Anterior cingulate cortex (tissue), 58 donors: ENCODE results near the gene TFEB.

Experiments
- DNase-seq, 58 donors: peaks; one replicate each; lab custom pipeline; 2025; lab: John Stamatoyannopoulos, UW

Gene TFEB

DNA sequence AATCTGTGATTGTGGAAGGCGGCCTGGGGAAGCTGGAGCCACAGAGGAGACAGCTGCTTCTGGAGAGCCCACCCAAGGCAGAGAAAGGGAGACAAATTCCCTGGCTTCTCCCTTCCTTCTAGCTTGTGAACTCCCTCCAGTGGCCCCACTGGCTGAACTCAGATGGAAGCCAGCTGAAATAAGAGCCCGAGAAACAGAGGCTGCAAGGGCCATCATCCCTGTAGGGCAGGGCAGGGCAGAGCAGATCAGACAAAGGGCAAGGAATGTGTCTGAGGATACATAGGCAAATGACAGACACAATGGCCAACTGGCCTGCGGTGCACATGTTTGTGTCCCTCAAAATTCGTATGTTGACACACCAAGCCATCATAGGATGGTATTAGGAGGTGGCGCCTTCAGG, 71.8 kb downstream of the TFEB start:
- no peak for DNase-seq

DNA sequence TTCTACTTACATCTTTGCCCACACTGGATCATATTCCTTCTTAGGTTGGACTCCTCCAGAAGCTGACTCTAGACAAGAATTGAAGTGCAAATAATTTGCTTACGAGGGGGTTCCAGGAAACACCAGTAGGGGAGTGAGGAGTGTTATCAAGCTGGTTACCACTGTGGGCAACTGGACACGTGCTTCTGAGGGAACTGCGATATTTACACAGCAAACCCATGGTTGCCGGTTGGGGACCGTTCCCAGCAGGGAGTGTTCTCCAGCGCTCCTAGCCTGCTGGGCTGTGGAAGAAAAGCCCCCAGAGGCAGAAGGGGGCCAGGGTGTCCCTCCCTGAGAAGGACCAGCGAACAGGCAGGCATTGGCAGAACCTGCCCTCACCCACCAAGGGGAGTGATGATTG, 75.5 kb downstream of the TFEB start:
- no peak for DNase-seq

DNA sequence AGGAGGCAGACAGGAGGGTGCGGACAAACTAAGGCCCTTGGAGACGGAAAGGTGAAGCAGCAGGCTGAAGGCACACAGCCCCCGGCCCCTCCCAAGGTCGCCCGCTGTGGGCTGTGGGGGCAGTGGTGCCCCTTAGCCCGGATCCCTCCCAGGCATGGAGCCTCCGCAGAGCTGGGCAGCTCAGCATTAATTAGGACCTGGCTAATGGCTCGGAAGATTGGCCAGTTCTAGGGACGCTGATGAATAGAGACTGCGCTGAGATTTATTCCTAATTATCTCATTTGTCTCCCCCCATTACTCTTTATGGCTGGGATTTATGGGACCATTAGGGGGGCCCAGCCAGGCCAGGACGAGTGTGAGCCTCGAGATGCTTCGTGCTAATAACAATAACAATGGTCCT, 76.8 kb downstream of the TFEB start:
- DNase-seq: no peak

DNA sequence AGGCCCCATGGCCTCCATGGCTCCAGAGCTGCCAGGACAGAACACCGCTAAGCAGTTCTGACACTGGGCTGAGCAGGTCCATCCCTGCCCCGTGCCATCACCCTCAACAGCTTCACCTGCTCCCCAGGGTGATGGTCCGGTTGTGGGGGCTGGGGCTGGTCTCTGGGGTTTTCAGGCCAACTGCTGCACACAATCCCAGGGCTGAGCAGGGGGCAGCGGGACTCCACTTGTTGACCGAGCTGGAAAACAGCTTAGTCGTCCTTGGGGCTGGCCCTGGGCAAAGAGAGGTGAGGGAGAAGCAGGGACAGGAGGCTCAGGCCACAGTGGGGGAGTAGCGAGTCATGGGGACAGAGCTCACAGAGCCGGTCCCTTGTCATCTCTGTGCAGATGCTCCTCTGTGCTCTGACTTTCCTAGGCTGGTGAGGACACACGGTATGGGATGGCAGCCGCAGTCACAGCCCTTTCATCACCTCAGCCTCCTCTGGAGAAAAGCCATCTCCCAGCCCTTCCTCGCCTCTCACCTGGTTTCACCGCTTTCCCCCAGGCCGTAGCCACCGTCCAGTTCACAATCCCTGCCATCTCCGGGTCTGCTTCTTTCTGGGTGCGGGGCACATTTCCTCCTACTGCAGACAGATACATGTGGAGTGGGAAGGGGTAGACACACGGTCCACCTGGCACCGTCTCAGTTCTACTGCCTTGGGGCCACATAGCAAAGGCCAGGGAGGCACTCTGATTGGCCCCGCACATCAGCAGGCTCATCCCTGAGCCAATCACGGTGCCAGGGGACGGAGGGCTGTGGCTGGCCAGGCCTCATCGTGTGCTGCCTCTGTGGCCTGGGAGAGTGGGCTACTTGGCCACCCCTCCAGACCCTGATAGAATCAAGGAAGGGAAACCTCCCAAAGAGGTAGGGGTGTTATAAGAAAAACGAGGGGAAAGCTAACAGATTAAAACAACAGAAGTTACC, 78.0 kb downstream of the TFEB start:
- DNase-seq: no peak

DNA sequence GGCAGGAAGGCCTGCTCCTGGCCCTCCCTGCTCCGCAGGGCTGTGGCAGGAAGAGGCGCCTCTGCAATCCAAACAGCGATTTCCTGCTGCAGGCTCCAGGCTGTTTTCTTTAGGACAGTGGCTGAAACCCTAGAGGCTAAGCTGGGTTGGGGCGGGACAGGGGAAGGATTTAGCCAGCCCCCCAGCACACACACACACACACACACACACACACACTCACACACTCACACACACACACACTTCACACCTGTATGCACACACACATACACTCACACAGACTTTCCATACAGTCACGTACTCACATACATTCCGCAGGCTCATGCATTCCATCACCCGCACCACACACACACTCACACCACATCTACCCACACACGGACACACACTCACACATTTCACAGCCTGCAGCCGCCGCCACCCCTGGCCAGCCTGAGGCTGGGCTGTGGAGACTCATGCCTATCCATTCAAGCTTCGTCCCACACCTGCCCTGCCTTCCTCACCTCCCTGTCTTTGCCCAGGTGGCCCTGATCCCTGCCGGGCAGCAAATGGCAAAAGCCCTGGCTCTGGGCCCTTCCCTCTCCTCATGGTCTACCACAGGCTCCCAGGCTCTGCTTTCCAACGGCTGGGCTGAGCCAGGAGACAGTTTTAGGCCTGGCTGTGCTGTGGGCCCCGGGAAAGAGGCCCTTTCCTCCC, 79.3 kb downstream of the TFEB start:
- no peak for DNase-seq

DNA sequence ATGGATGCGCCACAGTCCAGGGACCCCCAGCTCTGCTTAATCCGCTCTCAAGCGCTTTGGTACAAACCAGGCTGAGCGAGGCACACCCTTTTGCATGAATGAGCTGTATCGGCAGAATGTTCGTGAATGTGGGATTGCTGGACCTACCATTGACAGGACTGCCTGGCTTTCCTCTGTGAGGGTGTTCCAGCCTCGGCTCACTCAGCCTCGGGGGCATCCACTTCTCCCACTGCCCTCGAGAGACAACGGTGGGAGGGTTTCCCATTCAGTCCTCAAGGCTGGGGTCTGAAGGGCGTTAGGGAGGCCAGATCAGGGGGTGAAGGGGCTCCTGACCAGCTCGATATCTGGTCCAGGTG, 79.8 kb downstream of the TFEB start:
- DNase-seq: no peak

DNA sequence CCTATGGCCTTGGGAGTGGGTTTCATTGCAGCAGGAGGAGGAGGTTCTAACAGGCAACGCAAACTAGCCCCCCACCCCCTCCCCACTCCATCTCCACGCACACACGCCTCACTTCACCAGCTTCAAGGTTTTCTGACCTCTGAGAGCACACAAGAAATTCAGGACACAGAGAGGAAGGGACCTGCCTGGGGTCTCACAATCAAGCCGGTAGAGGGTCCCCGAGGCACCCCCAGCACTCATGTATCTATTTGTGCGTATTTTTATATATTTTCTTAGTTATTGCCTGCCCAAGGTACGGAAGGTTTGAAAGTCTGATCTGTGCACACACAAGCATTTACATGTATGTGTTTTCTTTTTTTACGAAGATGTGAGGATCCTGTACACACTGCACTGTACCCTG, 80.2 kb downstream of the TFEB start:
- DNase-seq: no peak

DNA sequence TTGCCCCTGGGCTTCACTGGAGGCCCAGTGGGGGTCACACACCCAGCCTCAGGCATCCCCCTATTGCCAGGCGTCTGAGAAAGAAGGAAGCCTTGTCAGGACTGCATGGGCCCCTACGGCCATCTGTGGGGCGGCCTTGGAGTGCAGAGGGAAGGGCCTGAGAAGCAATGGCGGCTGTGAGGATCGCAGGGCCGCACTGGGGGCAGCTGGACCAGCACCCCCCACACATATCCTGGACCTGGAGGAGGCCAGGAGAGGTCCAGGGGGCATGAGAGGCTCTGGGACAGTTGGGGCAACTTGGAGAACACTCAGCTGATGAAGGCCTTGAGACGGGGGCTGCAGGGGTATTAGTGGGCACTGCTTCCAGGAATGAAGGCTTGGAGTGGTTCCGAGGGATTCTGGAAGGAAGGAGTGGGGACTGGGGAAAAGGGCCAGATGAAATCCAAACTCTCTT, 80.7 kb downstream of the TFEB start:
- DNase-seq: no peak

DNA sequence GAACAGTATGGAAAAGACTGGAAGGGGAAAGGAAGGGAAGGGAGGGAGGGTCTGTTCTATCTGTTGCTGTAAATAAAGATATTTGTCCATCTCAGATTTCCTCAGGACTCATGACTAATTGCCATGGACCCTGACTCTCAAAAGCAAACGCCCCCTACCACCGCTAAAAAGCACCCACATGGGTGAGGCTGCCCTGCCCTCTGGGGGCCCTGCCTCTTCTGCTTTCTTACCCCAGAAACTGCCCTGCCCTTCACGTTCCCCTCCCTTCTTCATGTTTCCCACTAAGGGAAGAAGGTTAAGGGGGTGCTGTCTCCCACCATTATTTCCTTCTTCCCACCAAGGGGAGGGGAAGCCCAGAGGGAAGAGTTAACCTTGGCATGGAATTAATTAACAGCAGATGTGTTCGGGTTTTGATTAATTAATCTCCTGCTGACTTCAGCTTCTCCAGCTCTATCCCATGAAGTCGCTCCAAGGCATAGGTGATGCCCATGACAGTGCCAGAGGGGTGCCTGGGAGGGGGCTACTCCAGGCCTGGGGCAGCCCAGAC, 81.2 kb downstream of the TFEB start:
- no peak for DNase-seq

DNA sequence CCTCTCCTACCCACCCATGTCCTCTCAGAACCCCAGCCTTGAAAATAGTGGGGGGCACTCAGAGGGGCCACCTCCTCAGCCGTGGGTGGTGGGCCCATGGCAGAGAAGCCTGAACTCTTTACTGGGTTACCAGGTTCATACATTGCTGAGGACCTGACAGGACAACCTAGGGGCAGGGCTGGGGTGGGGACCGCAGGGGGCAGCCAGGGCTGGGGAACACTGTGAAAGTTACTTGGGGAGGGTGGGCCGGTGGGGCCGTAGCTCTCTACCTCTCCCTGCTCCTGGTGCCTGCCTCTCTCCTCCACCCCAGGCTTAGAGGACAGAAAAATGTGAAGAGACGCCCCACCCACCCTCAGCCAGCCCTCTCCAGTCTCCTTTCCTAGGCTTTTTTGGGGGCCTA, 81.7 kb downstream of the TFEB start:
- no peak for DNase-seq

DNA sequence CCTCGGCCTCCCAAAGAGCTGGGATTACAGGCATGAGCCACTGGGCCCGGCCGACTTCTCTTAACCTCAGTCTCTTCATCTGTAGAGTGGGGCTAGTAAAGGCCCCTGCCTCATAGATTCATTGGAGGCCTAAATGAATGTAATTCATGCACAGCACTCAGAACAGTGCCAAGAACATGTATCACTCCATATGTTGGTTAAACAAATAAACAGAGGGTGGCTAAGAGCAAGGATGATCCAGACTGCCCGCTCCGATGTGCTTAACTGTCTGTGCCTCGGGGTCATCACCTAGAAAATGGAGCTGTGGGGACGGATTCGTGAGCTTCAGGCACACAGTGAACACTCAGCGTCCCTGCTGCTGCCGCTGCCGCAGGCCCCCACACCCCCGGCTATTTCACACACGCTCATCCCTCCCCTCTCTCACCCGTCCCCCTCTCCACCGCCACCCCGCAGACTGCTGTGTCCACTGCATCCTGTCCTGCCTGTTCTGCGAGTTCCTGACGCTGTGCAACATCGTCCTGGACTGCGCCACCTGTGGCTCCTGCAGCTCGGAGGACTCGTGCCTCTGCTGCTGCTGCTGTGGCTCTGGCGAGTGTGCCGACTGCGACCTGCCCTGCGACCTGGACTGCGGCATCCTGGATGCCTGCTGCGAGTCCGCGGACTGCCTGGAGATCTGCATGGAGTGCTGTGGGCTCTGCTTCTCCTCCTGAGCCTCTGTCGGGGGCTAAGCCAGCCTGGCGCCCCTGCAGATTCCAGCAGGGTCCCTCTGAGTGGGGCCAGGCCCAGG, 82.3 kb downstream of the TFEB start:
- no peak for DNase-seq

DNA sequence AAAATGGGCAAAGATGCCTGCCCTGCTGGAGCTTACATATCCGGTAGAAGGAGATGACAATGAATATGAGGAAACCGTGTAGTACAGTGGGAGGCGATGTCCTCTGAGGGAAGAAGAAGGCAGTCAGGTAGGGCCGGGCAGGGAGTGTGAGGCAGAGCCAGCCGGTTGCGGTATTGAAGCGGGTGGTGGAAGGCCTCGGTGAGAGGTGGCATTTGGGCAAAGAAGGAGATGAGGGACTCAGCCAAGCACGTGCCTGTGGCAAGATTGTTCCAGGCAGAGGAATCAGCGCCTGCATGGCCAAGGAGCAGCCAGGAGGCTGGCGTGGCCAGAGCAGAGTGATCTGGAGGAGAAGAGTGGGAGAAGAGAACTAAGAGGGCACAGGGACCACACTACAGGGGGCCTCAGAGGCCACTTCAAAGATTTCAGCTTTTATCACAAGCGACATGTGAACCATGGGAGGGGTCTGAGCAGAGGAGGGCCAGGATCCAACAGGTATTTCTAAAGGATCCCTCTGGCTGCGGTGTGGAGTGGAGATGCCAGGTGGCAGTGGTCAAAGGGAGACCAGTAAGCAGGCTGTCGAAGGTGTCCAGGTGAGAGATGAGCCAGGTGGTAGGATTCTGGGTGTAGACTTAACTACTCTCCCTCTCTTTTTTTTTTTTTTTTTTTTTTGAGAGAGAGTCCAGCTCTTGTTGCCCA, 83.3 kb downstream of the TFEB start:
- DNase-seq: no peak

DNA sequence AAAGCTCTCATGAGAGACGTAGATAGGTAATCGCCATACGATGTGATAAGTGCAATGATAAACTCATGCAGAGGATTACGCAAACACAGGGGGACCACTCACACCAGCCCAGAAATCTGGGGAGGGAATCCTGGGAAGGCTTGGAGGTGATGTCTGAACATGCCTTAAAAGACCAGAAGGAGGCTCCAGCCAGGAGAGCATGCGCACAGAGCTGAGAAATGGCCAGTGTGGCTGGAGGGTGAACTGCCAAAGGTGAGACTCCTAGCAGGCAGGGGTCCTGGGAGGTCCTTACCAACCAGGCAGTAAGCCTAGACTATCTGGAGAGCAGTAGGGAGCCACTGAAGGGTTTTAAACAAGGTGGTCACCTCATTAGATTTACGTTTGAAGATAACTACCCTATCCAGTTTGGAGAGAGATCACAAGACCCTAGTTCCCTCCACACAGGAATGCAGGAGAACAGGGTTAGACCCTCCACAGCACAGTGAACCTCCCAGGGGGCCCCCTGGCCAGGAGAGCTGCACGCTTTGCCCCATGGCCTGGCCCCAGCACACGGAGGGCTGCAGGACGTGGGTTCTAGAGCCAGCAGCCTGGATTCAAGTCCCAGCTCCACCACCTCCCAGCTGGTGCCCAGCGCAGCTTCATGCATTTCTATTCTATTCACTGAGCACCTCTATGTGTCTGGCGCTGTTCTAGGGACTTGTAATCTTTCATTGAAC, 84.0 kb downstream of the TFEB start:
- no peak for DNase-seq

DNA sequence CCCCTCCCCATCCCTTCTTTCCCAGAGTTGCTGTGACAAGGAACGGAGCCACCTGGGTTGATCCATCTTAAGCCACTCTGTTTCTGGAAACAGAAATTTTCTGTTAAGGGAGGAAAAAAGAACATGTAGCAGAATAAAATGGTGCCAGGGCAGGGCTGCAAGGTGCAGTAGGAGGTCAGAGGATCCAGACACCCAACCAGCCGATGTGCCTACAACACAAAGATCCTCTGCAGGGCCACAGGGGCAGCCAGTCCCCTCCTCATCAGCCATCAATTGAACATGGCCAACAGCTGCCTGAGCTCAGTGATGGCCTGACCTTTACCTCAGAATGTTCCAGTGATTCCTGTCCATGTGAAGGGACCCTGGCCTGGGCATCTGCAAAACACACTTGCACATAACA, 85.3 kb downstream of the TFEB start:
- DNase-seq: no peak

DNA sequence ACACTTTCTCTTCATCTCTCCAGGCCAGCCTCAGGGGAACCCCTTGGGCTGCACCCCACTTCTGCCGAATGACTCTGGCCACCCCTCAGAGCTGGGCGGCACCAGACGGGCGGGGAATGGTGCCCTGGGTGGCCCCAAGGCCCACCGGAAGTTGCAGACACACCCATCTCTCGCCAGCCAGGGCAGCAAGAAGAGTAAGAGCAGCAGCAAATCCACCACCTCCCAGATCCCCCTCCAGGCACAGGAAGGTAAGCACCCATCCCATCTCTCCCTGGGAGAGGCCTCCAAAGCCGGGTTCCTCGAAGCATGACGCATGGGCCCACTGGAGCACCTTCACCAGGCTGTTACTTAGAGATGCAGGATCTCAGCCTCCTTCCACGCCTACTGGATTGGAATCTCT, 85.8 kb downstream of the TFEB start:
- DNase-seq: no peak

DNA sequence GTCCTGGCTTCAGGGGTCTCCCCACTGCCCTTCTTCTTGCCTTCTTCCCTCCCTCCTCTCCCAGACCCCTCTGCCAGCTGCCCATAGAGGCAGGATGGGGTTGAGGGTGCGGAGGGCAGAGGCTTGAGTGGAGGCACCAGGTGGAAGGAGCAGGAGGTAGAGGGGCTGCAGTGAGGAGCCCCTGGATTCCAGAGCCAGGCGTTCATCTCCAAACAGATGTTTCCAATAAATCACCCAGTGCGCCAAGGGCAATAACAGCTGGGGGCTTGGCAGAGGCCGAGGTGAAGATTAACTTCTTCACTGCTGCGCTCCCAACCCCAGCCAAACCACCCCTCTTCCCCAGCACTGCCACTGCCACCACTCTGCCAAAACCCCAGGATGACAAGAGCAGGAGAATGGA, 86.5 kb downstream of the TFEB start:
- DNase-seq: no peak

DNA sequence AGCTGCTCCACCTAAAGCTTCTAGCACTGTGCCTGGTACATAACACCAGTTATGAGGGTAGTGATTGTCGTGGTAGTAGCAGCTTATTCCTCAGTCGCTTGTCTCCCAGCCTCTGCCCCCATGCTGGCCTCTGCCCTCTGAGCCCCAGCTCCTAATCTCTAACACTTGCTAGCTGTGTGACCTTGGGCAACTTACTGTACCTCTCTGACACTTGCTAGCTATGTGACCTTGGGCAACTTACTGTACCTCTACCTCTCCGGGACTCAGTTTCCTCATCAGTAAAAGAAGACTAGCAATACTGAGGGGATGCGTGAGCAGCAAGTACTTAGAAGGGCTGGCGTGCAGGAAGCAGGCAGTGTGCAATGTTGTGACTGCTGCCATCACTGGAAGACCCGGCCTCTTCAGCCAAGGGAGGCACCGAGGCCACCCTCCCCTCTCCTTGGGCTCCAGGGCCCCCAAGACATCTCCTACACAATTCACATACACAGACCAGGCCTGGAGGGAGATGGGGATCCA, 87.3 kb downstream of the TFEB start:
- DNase-seq: no peak

DNA sequence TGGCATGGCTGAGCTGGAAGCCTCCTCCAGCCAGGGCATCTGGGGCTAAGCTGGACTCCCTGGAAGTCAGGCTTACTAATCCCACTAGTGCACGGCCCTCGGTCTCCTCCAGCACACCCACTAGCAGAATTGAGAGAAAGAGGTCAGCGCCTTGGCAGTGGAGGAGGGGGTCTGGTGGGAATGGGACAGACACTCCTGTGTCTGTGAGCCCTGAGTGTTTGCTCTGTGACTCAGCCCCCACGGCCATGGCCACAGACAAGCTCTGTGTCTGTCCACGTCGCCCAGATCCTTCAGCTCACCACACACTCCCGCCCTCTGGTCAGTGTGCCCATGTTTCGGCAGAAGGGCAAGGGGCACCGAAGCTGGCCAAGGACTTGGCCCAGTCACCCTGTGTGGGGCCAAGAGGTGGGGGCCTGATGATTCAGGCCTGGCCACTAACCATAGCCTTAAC, 88.3 kb downstream of the TFEB start:
- no peak for DNase-seq
